IPS-18c (cell line): ENCODE results near the gene RNF111.
"Not testable (repeated sequence)": the region's sequence is repeated elsewhere in the genome, so short reads cannot be mapped to it uniquely, and the experiment has no call there.

ENCODE experiments used
- H3K4me3 ChIP-seq: 2 replicates; pipeline ENCODE4 v1.7.0; 2013; ENCODE audit warnings: low read depth, mild to moderate bottlenecking, low read length, moderate library complexity; ENCODE audit not compliant: insufficient read depth
- H3K9me3 ChIP-seq: one replicate; pipeline ENCODE4 v1.6.1; 2013; ENCODE audit warnings: mild to moderate bottlenecking, low read length, moderate library complexity; ENCODE audit not compliant: control insufficient read depth, insufficient read depth

Gene RNF111

GRCh38 chr15:59104912-59105732 is 117.7 kb downstream of the RNF111 start, which contains the start of gene CCNB2:
CCNB2 (plus strand) TSS chr15:59105146; CDS start chr15:59105269, 123 bp downstream.
- Histone ChIP-seq H3K4me3 (peak within 1 kb of the TSS; percentile 95), H3K9me3 (no peaks in the 10 kb centered on the region)

- Histone ChIP-seq H3K9me3 (no peaks in the 10 kb centered on the region), H3K4me3 (peak overlapping the region; percentile 95)
Observed at GRCh38 chr15:59105854-59106253, 118.4 kb downstream of the RNF111 start.

GRCh38 chr15:59111251-59111650 is 123.8 kb downstream of the RNF111 start:
- H3K4me3 ChIP-seq = no peak overlapping the region

DNA sequence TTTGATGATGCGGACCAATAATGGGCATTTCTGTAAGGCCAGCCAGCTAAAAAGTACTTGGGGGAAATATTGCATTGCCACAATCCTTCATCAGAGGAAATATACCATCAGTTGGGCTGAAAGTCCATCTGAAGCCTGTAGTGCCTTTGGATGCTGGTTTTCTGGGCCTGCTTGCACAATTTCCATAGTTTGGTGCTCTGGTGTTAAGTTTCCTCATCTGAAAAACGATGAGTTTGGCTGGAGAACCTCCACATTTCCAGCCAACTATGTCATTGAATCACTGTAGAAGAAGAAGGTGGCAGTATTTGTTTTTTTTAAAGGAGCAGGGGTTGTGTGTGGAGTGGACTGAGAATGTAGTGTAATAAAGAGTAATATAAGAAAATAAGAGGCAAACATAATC is 127.6 kb downstream of the RNF111 start:
- Histone ChIP-seq H3K4me3 (no peak overlapping the region), H3K9me3 (no peaks in the 10 kb centered on the region)

More at GRCh38 chr15:59111251-59111650, 123.8 kb downstream of the RNF111 start:
- H3K9me3 ChIP-seq = no peaks in the 10 kb centered on the region

DNA sequence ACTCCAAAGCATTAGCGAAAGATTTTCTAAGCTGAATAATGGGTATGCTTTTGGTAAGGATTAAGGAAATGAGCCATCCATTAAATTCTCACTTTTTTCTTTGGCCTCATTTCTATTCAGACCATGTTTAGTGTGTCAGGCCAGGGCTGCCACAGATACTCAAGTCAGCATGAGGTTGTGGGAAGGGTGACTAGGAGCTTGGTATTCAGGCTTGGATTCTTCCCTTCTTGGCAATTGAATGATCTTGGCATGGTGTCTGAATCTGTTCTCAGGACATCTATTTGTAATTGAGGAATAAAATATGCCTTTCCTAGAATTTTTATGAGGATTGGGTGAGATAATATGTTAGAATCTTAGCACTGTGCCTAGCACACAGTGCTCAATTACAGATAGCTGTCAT is 128.7 kb downstream of the RNF111 start:
- Histone ChIP-seq H3K4me3 (no peak overlapping the region), H3K9me3 (no peaks in the 10 kb centered on the region)

- Histone ChIP-seq H3K9me3 (no peaks in the 10 kb centered on the region), H3K4me3 (no peak overlapping the region)
Observed at GRCh38 chr15:59116771-59117170, 129.3 kb downstream of the RNF111 start.

- H3K4me3 ChIP-seq = no peak overlapping the region
- H3K9me3 ChIP-seq = no peaks in the 10 kb centered on the region
Observed at GRCh38 chr15:59119625-59120024, 132.2 kb downstream of the RNF111 start.

DNA sequence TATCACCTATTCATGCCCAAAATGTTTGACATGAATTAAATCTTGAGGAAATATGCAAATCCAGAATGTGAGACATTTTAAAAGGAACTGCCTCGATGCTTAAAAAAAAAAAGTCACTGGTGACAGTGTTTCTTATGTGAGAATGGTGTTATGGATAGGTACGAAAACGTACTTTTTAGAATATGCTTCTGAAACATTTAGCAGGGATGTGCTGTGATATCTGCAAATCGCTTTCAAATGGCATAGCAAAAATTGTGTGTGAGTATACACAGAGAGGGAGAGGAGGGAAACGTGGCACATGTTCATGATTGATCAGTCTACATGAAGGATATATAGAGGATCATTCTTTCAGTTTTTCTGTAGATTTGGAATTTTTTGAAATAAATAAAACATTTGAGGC is 133.5 kb downstream of the RNF111 start:
- H3K4me3 ChIP-seq = no peak overlapping the region
- H3K9me3 ChIP-seq = no peaks in the 10 kb centered on the region

GRCh38 chr15:59124261-59124660 is 136.8 kb downstream of the RNF111 start:
- H3K9me3 ChIP-seq = no peaks in the 10 kb centered on the region
- no peak overlapping the region for H3K4me3 ChIP-seq

DNA sequence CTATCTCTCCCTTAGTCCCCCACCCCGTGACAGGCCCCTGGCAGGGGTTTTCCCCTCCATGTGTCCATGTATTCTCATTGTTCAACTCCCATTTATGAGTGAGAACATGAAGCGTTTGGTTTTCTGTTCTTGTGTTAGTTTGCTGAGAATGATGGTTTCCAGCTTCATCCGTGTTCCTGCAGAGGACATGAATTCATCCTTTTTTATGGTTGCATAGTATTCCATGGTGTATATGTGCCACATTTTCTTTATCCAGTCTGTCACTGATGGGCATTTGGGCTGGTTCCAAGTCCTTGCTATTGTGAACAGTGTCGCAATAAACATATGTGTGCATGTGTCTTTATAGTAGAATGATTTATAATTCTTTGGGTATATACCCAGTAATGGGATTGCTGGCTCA is 138.2 kb downstream of the RNF111 start:
- H3K4me3 ChIP-seq, H3K9me3 ChIP-seq: not testable (repeated sequence)

DNA sequence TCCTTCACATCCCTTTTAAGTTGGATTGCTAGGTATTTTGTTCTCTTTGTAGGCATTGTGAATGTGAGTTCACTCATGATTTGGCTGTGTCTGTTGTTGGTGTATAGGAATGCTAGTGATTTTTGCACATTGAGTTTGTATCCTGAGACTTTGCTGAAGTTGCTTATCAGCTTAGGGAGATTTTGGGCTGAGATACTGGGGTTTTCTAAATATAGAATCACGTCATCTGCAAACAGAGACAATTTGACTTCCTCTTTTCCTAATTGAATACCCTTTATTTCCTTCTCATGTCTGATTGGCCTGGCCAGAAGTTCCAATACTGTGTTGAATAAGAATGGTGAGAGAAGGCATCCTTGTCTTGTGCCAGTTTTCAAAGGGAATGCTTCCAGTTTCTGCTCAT is 139.8 kb downstream of the RNF111 start:
- not testable (repeated sequence) for H3K4me3 ChIP-seq, H3K9me3 ChIP-seq

DNA sequence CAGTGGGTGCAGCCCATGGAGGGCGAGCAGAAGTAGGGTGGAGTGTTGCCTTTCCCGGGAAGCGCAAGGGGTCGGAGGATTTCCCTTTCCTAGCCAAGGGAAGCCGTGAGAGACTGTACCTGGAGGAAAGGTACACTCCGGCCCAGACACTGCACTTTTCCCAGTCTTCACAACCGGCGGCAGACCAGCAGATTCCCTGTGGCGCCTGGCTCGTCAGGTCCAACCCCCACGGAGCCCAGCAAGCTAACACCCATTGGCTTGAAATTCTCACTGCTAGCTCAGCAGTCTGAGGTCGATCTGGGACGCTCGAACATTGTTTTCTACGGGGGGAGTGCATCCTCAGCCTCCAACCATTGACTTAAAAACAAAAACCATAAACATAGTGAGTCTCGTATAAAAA is 144.0 kb downstream of the RNF111 start:
- H3K4me3 ChIP-seq = no peak overlapping the region
- H3K9me3 ChIP-seq = no peaks in the 10 kb centered on the region

- no peaks in the 10 kb centered on the region for H3K9me3 ChIP-seq
- H3K4me3 ChIP-seq = no peak overlapping the region
Observed at GRCh38 chr15:59131969-59132562, 144.6 kb downstream of the RNF111 start.

- no peaks in the 10 kb centered on the region for H3K9me3 ChIP-seq
Observed at GRCh38 chr15:59133929-59134427, 146.5 kb downstream of the RNF111 start.

DNA sequence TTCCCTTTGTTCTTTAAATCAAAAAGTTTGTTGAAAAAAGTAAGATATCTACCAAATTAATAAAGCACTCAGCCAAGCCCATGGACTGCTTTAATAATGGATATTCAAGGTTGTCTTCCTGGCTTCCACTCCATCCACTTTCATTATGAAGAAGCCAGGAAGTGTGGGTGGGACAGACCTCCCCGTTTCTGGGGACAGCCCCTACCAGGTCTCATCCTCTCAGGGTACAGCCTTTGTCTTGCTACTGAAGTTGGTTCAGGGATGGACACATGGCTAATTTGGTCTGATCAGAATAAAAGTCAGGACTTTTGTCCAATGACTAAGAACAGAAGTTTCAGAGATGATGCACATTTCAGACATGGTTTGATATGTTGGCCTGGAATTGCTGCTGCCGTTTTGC is 150.1 kb downstream of the RNF111 start:
- H3K9me3 ChIP-seq = no peaks in the 10 kb centered on the region
- no peak overlapping the region for H3K4me3 ChIP-seq

More at GRCh38 chr15:59133929-59134427, 146.5 kb downstream of the RNF111 start:
- H3K4me3 ChIP-seq = no peak overlapping the region

- no peak overlapping the region for H3K4me3 ChIP-seq
- no peaks in the 10 kb centered on the region for H3K9me3 ChIP-seq
Observed at GRCh38 chr15:59138243-59138642, 150.8 kb downstream of the RNF111 start.

GRCh38 chr15:59140422-59141226 is 153.2 kb downstream of the RNF111 start:
- Histone ChIP-seq H3K4me3 (no peak overlapping the region), H3K9me3 (no peaks in the 10 kb centered on the region)
